ENCODE results near the gene FAIM.
"Not testable (repeated sequence)": the region's sequence is repeated elsewhere in the genome, so short reads cannot be mapped to it uniquely, and the experiment has no call there.

Gene FAIM

GRCh38 chr3:138668107-138668506 is 59.5 kb downstream of the FAIM start:
- no peaks in the 10 kb centered on the region for H3K27me3 ChIP-seq (ENCODE audit: control insufficient read depth, insufficient read depth, low read length)
- H3K27ac ChIP-seq (ENCODE audit: low read depth, low read length) = no peak overlapping the region
- no peak overlapping the region for H3K4me3 ChIP-seq (ENCODE audit: low read length)
- peaks cover 7% of the 10 kb centered on the region for H3K36me3 ChIP-seq (ENCODE audit: control insufficient read depth, insufficient read depth, low read length)
- H3K4me1 ChIP-seq (ENCODE audit: control insufficient read depth, insufficient read depth, low read length) = no peaks in the 10 kb centered on the region
- no peak overlapping the region for H3K9ac ChIP-seq (ENCODE audit: low read length)

DNA sequence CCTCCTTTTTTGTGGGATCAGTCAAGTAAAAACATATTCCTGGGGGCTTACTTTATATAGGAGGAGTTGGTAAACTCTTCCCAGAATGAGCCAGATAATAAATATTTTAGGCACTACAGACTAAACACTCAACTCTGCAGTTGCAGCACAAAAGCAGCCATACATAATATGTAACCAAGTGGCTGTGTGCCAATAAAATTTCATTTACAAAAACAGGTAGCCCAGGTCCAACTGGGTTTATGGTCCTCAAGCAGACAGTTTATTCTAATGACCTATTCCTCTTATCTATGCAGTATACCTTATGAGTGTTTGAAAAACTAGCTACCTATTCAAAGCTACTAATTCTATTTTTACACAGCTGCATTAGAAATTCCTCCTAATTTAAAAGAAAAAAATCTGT is 61.8 kb downstream of the FAIM start:
- H3K4me3 ChIP-seq (ENCODE audit: low read length) = no peak overlapping the region
- peaks cover 2% of the 10 kb centered on the region for H3K36me3 ChIP-seq (ENCODE audit: control insufficient read depth, insufficient read depth, low read length)
- no peak overlapping the region for H3K9ac ChIP-seq (ENCODE audit: low read length)
- H3K4me1 ChIP-seq (ENCODE audit: control insufficient read depth, insufficient read depth, low read length) = peaks cover 5% of the 10 kb centered on the region
- H3K27me3 ChIP-seq (ENCODE audit: control insufficient read depth, insufficient read depth, low read length) = no peaks in the 10 kb centered on the region
- H3K27ac ChIP-seq (ENCODE audit: low read depth, low read length) = no peak overlapping the region

GRCh38 chr3:138673641-138674530 is 65.3 kb downstream of the FAIM start:
- H3K9ac ChIP-seq (ENCODE audit: low read length) = no peak overlapping the region
- peaks cover 4% of the 10 kb centered on the region for H3K36me3 ChIP-seq (ENCODE audit: control insufficient read depth, insufficient read depth, low read length)
- H3K4me1 ChIP-seq (ENCODE audit: control insufficient read depth, insufficient read depth, low read length) = peaks cover 5% of the 10 kb centered on the region
- no peaks in the 10 kb centered on the region for H3K27me3 ChIP-seq (ENCODE audit: control insufficient read depth, insufficient read depth, low read length)
- no peak overlapping the region for H3K27ac ChIP-seq (ENCODE audit: low read depth, low read length)
- no peak overlapping the region for H3K4me3 ChIP-seq (ENCODE audit: low read length)

DNA sequence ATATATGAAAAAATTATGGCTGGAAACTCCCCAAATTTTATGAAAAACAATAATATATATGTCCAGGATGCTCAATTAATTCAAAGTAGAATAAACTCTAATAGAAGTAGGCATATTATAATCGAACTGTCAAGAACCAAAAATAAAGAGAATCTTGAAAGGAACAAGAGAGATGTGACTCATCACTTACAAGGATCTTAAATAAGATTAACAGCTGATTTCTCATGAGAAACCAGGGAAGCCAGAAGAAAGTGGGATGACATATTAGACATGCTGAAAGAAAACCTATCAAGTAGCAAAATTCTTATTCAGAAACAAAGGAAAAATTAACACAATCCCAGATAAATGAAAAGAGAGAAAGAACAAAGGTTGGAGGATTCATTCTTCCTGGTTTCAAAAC is 66.8 kb downstream of the FAIM start:
- Histone ChIP-seq H3K27ac (ENCODE audit: low read depth, low read length) (no peak overlapping the region), H3K27me3 (ENCODE audit: control insufficient read depth, insufficient read depth, low read length) (no peaks in the 10 kb centered on the region), H3K4me3 (ENCODE audit: low read length) (no peak overlapping the region), H3K9ac (ENCODE audit: low read length) (no peak overlapping the region), H3K36me3 (ENCODE audit: control insufficient read depth, insufficient read depth, low read length) (peaks cover 4% of the 10 kb centered on the region), H3K4me1 (ENCODE audit: control insufficient read depth, insufficient read depth, low read length) (peaks cover 5% of the 10 kb centered on the region)

- Histone ChIP-seq H3K4me3 (ENCODE audit: low read length) (no peak overlapping the region), H3K27ac (ENCODE audit: low read depth, low read length) (no peak overlapping the region), H3K4me1 (ENCODE audit: control insufficient read depth, insufficient read depth, low read length) (peaks cover 5% of the 10 kb centered on the region), H3K36me3 (ENCODE audit: control insufficient read depth, insufficient read depth, low read length) (peaks cover 4% of the 10 kb centered on the region), H3K9ac (ENCODE audit: low read length) (no peak overlapping the region), H3K27me3 (ENCODE audit: control insufficient read depth, insufficient read depth, low read length) (no peaks in the 10 kb centered on the region)
Measured at GRCh38 chr3:138678086-138678485, 69.5 kb downstream of the FAIM start.

GRCh38 chr3:138678874-138679392 is 70.4 kb downstream of the FAIM start:
- H3K4me1 ChIP-seq (ENCODE audit: control insufficient read depth, insufficient read depth, low read length) = no peaks in the 10 kb centered on the region
- H3K27ac ChIP-seq (ENCODE audit: low read depth, low read length) = no peak overlapping the region
- no peak overlapping the region for H3K4me3 ChIP-seq (ENCODE audit: low read length)
- peaks cover 4% of the 10 kb centered on the region for H3K36me3 ChIP-seq (ENCODE audit: control insufficient read depth, insufficient read depth, low read length)
- no peaks in the 10 kb centered on the region for H3K27me3 ChIP-seq (ENCODE audit: control insufficient read depth, insufficient read depth, low read length)
- H3K9ac ChIP-seq (ENCODE audit: low read length) = no peak overlapping the region

DNA sequence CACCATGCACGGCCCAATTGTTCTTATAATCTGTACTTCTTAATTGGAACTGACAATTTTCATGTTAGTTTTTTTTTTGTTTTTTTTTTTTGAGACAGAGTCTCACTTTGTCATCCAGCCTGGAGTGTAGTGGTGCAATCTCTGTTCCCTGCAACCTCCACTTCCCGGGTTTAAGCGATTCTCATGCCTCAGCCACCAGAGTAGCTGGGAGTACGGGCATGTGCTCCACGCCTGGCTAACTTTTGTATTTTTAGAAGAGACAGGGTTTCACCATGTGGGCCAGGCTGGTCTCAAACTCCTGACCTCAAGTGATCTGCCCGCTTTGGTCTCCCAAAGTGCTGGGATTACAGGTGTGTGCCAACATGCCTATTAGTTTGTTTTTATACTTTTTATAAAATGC is 72.4 kb downstream of the FAIM start:
- not testable (repeated sequence) for H3K9ac ChIP-seq (ENCODE audit: low read length); H3K36me3 ChIP-seq (ENCODE audit: control insufficient read depth, insufficient read depth, low read length); H3K4me3 ChIP-seq (ENCODE audit: low read length); H3K27ac ChIP-seq (ENCODE audit: low read depth, low read length); H3K27me3 ChIP-seq (ENCODE audit: control insufficient read depth, insufficient read depth, low read length); H3K4me1 ChIP-seq (ENCODE audit: control insufficient read depth, insufficient read depth, low read length)

- Histone ChIP-seq H3K27me3 (ENCODE audit: control insufficient read depth, insufficient read depth, low read length) (no peaks in the 10 kb centered on the region), H3K36me3 (ENCODE audit: control insufficient read depth, insufficient read depth, low read length) (peaks cover 2% of the 10 kb centered on the region), H3K4me3 (ENCODE audit: low read length) (no peak overlapping the region), H3K4me1 (ENCODE audit: control insufficient read depth, insufficient read depth, low read length) (no peaks in the 10 kb centered on the region), H3K27ac (ENCODE audit: low read depth, low read length) (no peak overlapping the region), H3K9ac (ENCODE audit: low read length) (no peak overlapping the region)
Measured at GRCh38 chr3:138681463-138682220, 73.1 kb downstream of the FAIM start.

- no peak overlapping the region for H3K27ac ChIP-seq (ENCODE audit: low read depth, low read length)
- H3K9ac ChIP-seq (ENCODE audit: low read length) = no peak overlapping the region
- H3K4me3 ChIP-seq (ENCODE audit: low read length) = no peak overlapping the region
- H3K4me1 ChIP-seq (ENCODE audit: control insufficient read depth, insufficient read depth, low read length) = no peaks in the 10 kb centered on the region
- no peaks in the 10 kb centered on the region for H3K36me3 ChIP-seq (ENCODE audit: control insufficient read depth, insufficient read depth, low read length)
- H3K27me3 ChIP-seq (ENCODE audit: control insufficient read depth, insufficient read depth, low read length) = no peaks in the 10 kb centered on the region
Measured at GRCh38 chr3:138682648-138683047, 74.1 kb downstream of the FAIM start.

All from rectal smooth muscle tissue (tissue), 1 donor.